Lower leg skin (tissue), 3 donors: ENCODE data around the gene OXTR.

ENCODE experiments used
- CTCF ChIP-seq, 3 donors: fragments of 450-650 bp; IDR thresholded peaks; one replicate each; pipeline ENCODE4 v1.5.1; 2016; ENCODE audit warnings: antibody characterized with exemption in 3 of 3, mild to moderate bottlenecking in 3 of 3, moderate library complexity in 2 of 3
- POLR2A ChIP-seq, 2 donors: fragments of 450-650 bp; IDR thresholded peaks; one replicate each; pipeline ENCODE4 v1.6.1; 2016 to 2017; ENCODE audit warnings: antibody characterized with exemption in 2 of 2, mild to moderate bottlenecking in 1 of 2, moderate library complexity in 1 of 2

GRCh38 chr3:8816106-8816505, 46.7 kb upstream of the OXTR start:
- no peak for TF ChIP-seq CTCF (IDR thresholded peaks at IDR 0.05)
- TF ChIP-seq POLR2A (IDR thresholded peaks at IDR 0.05), result no peak
